HG03064 (cell line): ENCODE measurements around the gene PCP4L1.
"Not testable (repeated sequence)": the region's sequence is repeated elsewhere in the genome, so short reads cannot be mapped to it uniquely, and the experiment has no call there.

Source experiments
- ATAC-seq: cut with Tn5 transposase; IDR thresholded peaks from one replicate; pipeline ENCODE4 v1.9.1; 2021; ENCODE audit warnings: low read depth; ENCODE audit not compliant: unreplicated experiment

PCP4L1 gene

GRCh38 chr1:161307892-161308638 is 49.5 kb downstream of the PCP4L1 start:
- ATAC-seq = no peak

DNA sequence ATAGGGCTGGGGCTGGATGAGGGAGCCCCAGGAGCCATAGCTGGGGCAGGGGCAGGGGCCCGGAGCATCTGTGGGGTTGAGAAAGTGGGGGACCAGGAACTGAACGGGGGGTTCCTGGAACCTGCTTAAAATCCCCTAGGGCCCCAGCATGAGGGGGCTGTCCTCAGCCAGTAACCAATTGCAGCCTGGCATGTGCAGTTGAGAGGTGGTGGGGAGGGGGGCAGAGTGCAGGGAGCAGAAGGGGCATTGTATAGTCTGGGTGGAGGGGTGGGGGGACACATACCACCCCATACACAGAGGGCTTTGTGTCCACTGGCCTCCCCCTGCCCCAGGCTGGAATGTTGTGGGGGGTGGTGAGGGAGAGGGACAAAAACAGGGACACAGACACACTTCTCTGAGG is 51.3 kb downstream of the PCP4L1 start, which contains the start of gene MPZ:
Gene MPZ, minus strand, starts transcription at position 101 of the 400 bp plus-strand sequence. Its CDS starts 63 bp downstream, at position 38.
- no peak for ATAC-seq

DNA sequence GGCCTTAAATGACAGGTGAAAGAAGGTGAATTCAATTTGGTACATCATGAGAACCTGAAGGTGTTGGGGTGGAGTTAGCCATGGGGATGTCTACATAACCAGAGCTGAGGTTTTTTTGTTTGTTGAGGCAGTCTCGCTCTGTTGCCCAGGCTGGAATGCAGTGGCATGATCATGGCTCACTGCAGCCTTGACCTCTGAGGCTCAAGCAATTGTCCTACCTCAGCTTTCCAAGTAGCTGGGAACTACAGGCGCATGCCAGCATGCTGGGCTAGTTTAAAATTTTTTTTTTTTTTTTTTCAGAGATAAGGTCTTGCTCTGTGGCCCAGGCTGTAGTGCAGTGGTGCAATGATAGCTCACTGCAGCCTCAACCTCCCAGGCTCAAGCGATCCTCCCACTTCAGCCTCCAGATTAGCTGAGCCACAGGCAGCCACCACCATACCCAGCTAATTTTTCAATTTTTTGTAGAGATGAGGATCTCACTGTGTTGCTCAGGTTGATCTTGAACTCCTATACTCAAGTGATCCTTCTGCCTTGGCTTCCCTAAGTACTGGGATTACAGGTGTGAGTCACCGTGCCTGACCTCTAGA is 53.1 kb downstream of the PCP4L1 start:
- no peak for ATAC-seq

DNA sequence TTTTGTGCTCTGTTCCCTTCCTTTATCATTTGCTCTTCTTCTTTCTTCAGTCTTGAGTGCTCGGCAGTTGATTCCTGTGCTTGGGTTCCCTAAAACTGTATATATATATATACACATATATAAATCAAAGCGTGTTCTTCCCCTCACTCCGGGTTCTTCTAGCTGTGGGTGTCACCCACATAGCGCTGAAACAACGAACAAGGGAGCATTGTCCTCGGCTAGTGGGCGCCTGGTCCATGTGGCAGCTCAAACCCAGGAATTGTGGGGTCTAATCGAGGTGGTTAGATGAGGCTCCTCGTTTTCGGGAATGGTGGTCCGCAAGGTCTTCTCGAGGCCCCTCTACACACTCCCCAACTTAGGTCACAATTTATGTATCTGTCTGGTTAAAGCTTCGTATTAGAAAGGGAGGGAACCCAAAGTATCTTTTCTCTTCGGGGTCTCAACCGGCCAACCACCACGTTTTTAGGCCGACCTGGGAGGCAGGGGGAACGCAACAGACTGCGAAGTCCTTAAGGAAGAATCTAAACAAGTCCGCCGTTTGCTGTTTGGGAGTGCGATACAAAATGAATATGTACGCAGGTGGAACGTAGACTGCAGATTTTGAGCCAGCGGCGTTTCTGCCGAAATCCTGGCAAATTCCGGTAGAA is 55.1 kb downstream of the PCP4L1 start:
- no peak for ATAC-seq

- ATAC-seq = peak; percentile 95
Measured at GRCh38 chr1:161314201-161314981, 55.8 kb downstream of the PCP4L1 start, which contains the start of gene SDHC. Gene SDHC, plus strand, starts transcription at chr1:161314381. Its CDS starts 25 bp downstream, at chr1:161314406.

GRCh38 chr1:161315841-161316674 is 57.5 kb downstream of the PCP4L1 start:
- ATAC-seq = not testable (repeated sequence)

DNA sequence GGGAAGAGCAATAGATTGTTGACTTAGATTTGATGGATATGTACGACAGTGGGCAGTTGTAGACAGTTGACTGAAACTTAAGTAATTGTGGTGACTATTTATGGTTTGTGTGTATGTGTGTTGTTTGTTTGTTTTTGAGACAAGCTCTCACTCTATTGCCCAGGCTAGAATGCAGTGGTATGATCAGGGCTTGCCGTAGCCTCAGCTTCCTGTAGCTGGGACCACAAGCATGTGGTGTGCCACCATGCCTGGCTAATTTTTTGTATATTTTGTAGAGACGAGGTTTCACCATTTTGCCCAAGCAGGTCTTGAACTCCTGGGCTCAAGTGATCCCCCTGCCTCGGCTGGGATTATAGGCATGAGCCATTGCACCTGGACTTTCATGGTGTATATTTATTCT is 65.5 kb downstream of the PCP4L1 start:
- no peak for ATAC-seq

DNA sequence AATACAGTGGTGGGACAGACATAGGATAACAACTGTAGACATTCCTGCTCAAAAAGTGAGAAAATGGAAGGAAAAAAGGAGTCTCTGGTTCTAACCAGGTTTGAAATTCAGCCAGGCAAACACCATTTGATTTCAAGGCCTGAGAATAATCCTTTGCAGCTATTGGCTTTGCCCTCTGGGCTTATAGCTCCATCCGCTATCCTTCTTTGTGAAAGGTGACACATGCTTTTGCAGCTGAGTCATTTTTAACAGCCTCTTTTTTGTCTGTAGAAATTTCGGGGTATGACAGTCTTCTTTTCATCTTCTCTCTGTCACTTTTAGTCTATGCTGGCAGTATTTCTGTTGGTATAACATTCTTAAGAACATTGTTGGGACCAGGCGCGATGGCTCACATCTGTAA is 71.8 kb downstream of the PCP4L1 start:
- no peak for ATAC-seq

DNA sequence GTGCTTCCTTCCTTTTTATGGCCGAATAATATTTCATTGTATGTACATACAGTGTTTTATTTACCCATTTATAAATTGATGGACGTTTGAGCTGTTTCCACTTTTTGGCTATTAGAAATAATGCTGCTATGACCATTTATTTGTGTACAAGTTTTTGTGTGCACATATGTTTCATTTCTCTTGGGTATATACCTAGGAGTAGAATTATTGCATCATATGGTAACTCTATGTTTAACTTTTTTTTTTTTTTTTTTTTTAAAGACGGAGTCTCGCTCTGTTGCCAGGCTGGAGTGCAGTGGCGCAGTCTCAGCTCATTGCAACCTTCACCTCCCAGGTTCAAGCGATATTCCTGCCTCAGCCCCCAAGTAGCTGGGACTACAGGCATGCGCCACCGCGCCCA is 74.6 kb downstream of the PCP4L1 start:
- ATAC-seq = no peak
